ENCODE results near the gene GABRD. TPM values are rescaled to one million over a fixed set of nuclear protein-coding genes. Genes with fewer than 3 reads are reported as not detected.

The GABRD gene
- total and polyA plus RNA-seq, 10 of the 15 experiments (the other 5 are each of a cell fraction or from before 2014, with no cell fraction given): not detected

GRCh38 chr1:1988061-1988945 is 30.8 kb upstream of the GABRD start:
- in situ Hi-C loops (cut with MboI) (no loop called here), intact Hi-C loops (cut with micrococcal nuclease; ENCODE audit: unreplicated experiment) (no loop called here)
- ChIA-PET CTCF (no interaction called here), RAD21 (ENCODE audit: unreplicated experiment) (no interaction called here), SMC1A (ENCODE audit: uncharacterized antibody, unreplicated experiment) (no interaction called here), POLR2A (no interaction called here)
- Histone ChIP-seq H2AFZ (ENCODE audit: control insufficient read depth, low read depth, low read length) (no peak overlapping the region), H3K9ac (ENCODE audit: control insufficient read depth, insufficient read depth, low read length) (no peak overlapping the region), H3K36me3 (ENCODE audit: control insufficient read depth in 2 of 2, insufficient read depth in 2 of 2, low read length in 1 of 2) (no peaks in the 10 kb centered on the region), H3K4me3 (no peak overlapping the region), H4K20me1 (ENCODE audit: control insufficient read depth, insufficient read depth) (no peaks in the 10 kb centered on the region), H3K4me2 (ENCODE audit: control insufficient read depth, insufficient read depth) (no peak overlapping the region), H3K4me1 (ENCODE audit: control insufficient read depth, insufficient read depth, low read length) (no peaks in the 10 kb centered on the region), H3K79me2 (ENCODE audit: control insufficient read depth, insufficient read depth, low read length) (no peaks in the 10 kb centered on the region), H3K9me3 (replicated peaks; ENCODE audit: control insufficient read depth, insufficient read depth, low read length) (no peaks in the 10 kb centered on the region), H3K27ac (ENCODE audit: control insufficient read depth, insufficient read depth) (no peak overlapping the region), H3K27me3 (replicated peaks in 1 of 2; ENCODE audit: control insufficient read depth in 2 of 2, insufficient read depth in 2 of 2, low read length in 1 of 2) (no peaks in the 10 kb centered on the region)
- no TSS peak for BruUV-seq (replicated peaks)
- WGBS (ENCODE audit: insufficient coverage, insufficient replicate concordance, low lambda C conversion rate, missing lambda C conversion rate): 34% methylated on average over 23 of the region's 29 CpGs
- ATAC-seq: no peak
- no peak for FAIRE-seq
- no peak for TF ChIP-seq CTCF (IDR thresholded peaks at IDR 0.05 in 2 of 3, conservative IDR thresholded peaks at IDR 0.05 in 1 of 3; ENCODE audit: control insufficient read depth in 2 of 3, extremely low read depth in 1 of 3, insufficient read depth in 1 of 3, low read depth in 3 of 3, low read length in 3 of 3)
- TF ChIP-seq MTA3 (IDR thresholded peaks at IDR 0.05; ENCODE audit: borderline replicate concordance, low read length): no peak
- no peak for TF ChIP-seq SUPT20H (IDR thresholded peaks at IDR 0.05; ENCODE audit: borderline replicate concordance, control insufficient read depth, low read depth, low read length)
- no peak for TF ChIP-seq YY1 (IDR thresholded peaks at IDR 0.05; ENCODE audit: low read depth, low read length)
- no peak for TF ChIP-seq SMARCA5 (IDR thresholded peaks at IDR 0.05)
- TF ChIP-seq PAX5 (IDR thresholded peaks at IDR 0.05; ENCODE audit: borderline replicate concordance, low read depth, low read length): no peak
- no peak for TF ChIP-seq ZNF592 (IDR thresholded peaks at IDR 0.05)
- no peak for TF ChIP-seq RELB (IDR thresholded peaks at IDR 0.05; ENCODE audit: low read depth)
- no peak for TF ChIP-seq MTA2 (IDR thresholded peaks at IDR 0.05; ENCODE audit: low read depth)
- no peak for TF ChIP-seq RAD51 (IDR thresholded peaks at IDR 0.05)
- no peak for TF ChIP-seq TBL1XR1 (IDR thresholded peaks at IDR 0.05; ENCODE audit: low read depth, low read length)
- DNase-seq (ENCODE audit: low read depth, low spot score): no peak

Measured in GM12878 (cell line).